Mesenchymal stem cell (in vitro differentiated cells and primary cell): ENCODE results near the gene DENND5A.

Experiments
- DNase-seq: peaks from one replicate; pipeline ENCODE4 v3.0.0-alpha.2; 2013
- H2AFZ ChIP-seq: one replicate; pipeline ENCODE4 v1.6.1; 2013; ENCODE audit warnings: low read depth, mild to moderate bottlenecking, control low read depth, inconsistent platforms, low read length, moderate library complexity
- H2AK5ac ChIP-seq: 2 replicates; pipeline ENCODE4 v1.6.1; 2013; ENCODE audit warnings: low read length, moderate library complexity, mild to moderate bottlenecking, inconsistent platforms; ENCODE audit not compliant: severe bottlenecking
- H2BK120ac ChIP-seq: one replicate; pipeline ENCODE4 v1.6.1; 2013; ENCODE audit warnings: low read depth, mild to moderate bottlenecking, inconsistent platforms, low read length, moderate library complexity
- H2BK12ac ChIP-seq, 2 experiments: one replicate each; pipeline ENCODE4 v1.6.1; 2013; ENCODE audit warnings: inconsistent platforms in 2 of 2, low read length in 2 of 2, mild to moderate bottlenecking in 2 of 2, moderate library complexity in 2 of 2, control low read depth in 1 of 2
- H2BK15ac ChIP-seq: one replicate; pipeline ENCODE4 v1.6.1; 2013; ENCODE audit warnings: mild to moderate bottlenecking, low read depth, inconsistent platforms; ENCODE audit not compliant: poor library complexity, severe bottlenecking
- H2BK5ac ChIP-seq: 2 replicates; pipeline ENCODE4 v1.6.1; 2013; ENCODE audit warnings: low read depth, mild to moderate bottlenecking, low read length, control low read depth, inconsistent platforms; ENCODE audit not compliant: poor library complexity, severe bottlenecking
- H3K14ac ChIP-seq, 2 experiments: one replicate each; pipeline ENCODE4 v1.6.1; 2013; ENCODE audit warnings: inconsistent platforms in 2 of 2, low read length in 2 of 2, control low read depth in 1 of 2, mild to moderate bottlenecking in 1 of 2, moderate library complexity in 1 of 2
- H3K18ac ChIP-seq, 2 experiments: one replicate each; pipeline ENCODE4 v1.6.1; 2013; ENCODE audit warnings: inconsistent platforms in 2 of 2, low read length in 2 of 2, control low read depth in 1 of 2, low read depth in 1 of 2, mild to moderate bottlenecking in 1 of 2
- H3K23ac ChIP-seq, 2 experiments: one replicate each; pipeline ENCODE4 v1.6.1; 2013; ENCODE audit warnings: inconsistent platforms in 2 of 2, low read length in 2 of 2, mild to moderate bottlenecking in 2 of 2, moderate library complexity in 2 of 2, control low read depth in 1 of 2
- H3K27ac ChIP-seq: 2 replicates; pipeline ENCODE4 v1.5.1; 2013; ENCODE audit warnings: mild to moderate bottlenecking, moderate library complexity, low read length, control low read depth, inconsistent platforms; ENCODE audit not compliant: poor library complexity, severe bottlenecking
- H3K27me3 ChIP-seq, 2 experiments: 2 replicates each; pipeline versions ENCODE4 v1.6.1 to v1.7.0; 2013; ENCODE audit warnings: low read length in 2 of 2, mild to moderate bottlenecking in 2 of 2, moderate library complexity in 2 of 2, control low read depth in 1 of 2, inconsistent platforms in 1 of 2; ENCODE audit not compliant: control insufficient read depth in 1 of 2, insufficient read depth in 1 of 2
- H3K36me3 ChIP-seq, 2 experiments: 2 replicates each; pipeline versions ENCODE4 v1.6.1 to v1.7.0; 2013; ENCODE audit warnings: low read length in 2 of 2, control low read depth in 1 of 2, inconsistent platforms in 1 of 2, low read depth in 1 of 2, mild to moderate bottlenecking in 1 of 2; ENCODE audit not compliant: insufficient read depth in 2 of 2, control insufficient read depth in 1 of 2
- H3K4ac ChIP-seq, 2 experiments: one replicate each; pipeline ENCODE4 v1.6.1; 2013; ENCODE audit warnings: inconsistent platforms in 2 of 2, low read length in 2 of 2, mild to moderate bottlenecking in 2 of 2, moderate library complexity in 2 of 2, control low read depth in 1 of 2, low read depth in 1 of 2
- H3K4me1 ChIP-seq: 2 replicates; pipeline ENCODE4 v1.6.1; 2013; ENCODE audit warnings: low read depth, low read length, control low read depth; ENCODE audit not compliant: control insufficient read depth, insufficient read depth
- H3K4me2 ChIP-seq: 2 replicates; pipeline ENCODE4 v1.6.1; 2013; ENCODE audit warnings: low read length, mild to moderate bottlenecking, inconsistent platforms; ENCODE audit not compliant: poor library complexity, severe bottlenecking
- H3K4me3 ChIP-seq, 2 experiments: 2 replicates each; pipeline versions ENCODE4 v1.5.1 to v1.7.0; 2013; ENCODE audit warnings: low read length in 2 of 2, mild to moderate bottlenecking in 2 of 2, control low read depth in 1 of 2, low read depth in 1 of 2; ENCODE audit not compliant: insufficient read depth in 1 of 2
- H3K79me1 ChIP-seq: replicated peaks from 2 replicates; pipeline ENCODE4 v1.6.1; 2013; ENCODE audit warnings: mild to moderate bottlenecking, control low read depth, low read length, inconsistent platforms; ENCODE audit not compliant: poor library complexity, severe bottlenecking
- H3K9ac ChIP-seq: 2 replicates; pipeline ENCODE4 v1.7.0; 2013; ENCODE audit warnings: mild to moderate bottlenecking, low read length, moderate library complexity
- H3K9me3 ChIP-seq: 2 replicates; pipeline ENCODE4 v1.7.0; 2013; ENCODE audit warnings: mild to moderate bottlenecking, low read length; ENCODE audit not compliant: control insufficient read depth
- H4K8ac ChIP-seq: one replicate; pipeline ENCODE4 v1.6.1; 2013; ENCODE audit warnings: inconsistent platforms, mild to moderate bottlenecking, low read length, moderate library complexity
- H4K91ac ChIP-seq: one replicate; pipeline ENCODE4 v1.6.1; 2013; ENCODE audit warnings: mild to moderate bottlenecking, low read length, inconsistent platforms
- WGBS: methylation state at CpG from one replicate; pipeline ENCODE4 v1.1.7; 2013; ENCODE audit warnings: mixed read lengths; 5-methylcytosine and 5-hydroxymethylcytosine counted together

DENND5A gene

GRCh38 chr11:9138612-9139579 is 126.3 kb downstream of the DENND5A start:
- Histone ChIP-seq H3K14ac (no peak overlapping the region), H3K4me2 (no peak overlapping the region), H3K23ac (no peak overlapping the region), H3K27ac (peak overlapping the region; percentile 69), H2BK12ac (no peak overlapping the region), H3K4ac (no peak overlapping the region), H4K91ac (no peak overlapping the region), H4K8ac (no peak overlapping the region), H3K9me3 (no peaks in the 10 kb centered on the region), H3K36me3 (peaks cover 44 to 86% of the 10 kb centered on the region in 2 experiments), H2BK5ac (no peak overlapping the region), H3K27me3 (no peaks in the 10 kb centered on the region), H2BK15ac (no peak overlapping the region), H2AK5ac (no peak overlapping the region), H2AFZ (no peak overlapping the region), H3K4me3 (no peak overlapping the region), H2BK120ac (no peak overlapping the region), H3K18ac (peak overlapping the region in 1 of 2 experiments; percentile 37), H3K79me1 (peaks cover 12% of the 10 kb centered on the region), H3K4me1 (peaks cover 19% of the 10 kb centered on the region), H3K9ac (peak overlapping the region; percentile 52)
- 49% methylated on average over 10 of the region's 18 CpGs for WGBS
- DNase-seq, result peak; percentile 79

GRCh38 chr11:9138133-9138453 is 127.1 kb downstream of the DENND5A start:
- no peak overlapping the region for H3K18ac ChIP-seq
- no peak overlapping the region for H3K4ac ChIP-seq
- no peak overlapping the region for H2BK5ac ChIP-seq
- H2AFZ ChIP-seq, result no peak overlapping the region
- H3K4me2 ChIP-seq, result no peak overlapping the region
- peak overlapping the region; percentile 69 for H3K27ac ChIP-seq
- WGBS, result 87% methylated on average over 3 of the region's 3 CpGs
- H3K27me3 ChIP-seq, result no peaks in the 10 kb centered on the region
- H3K9ac ChIP-seq, result peak overlapping the region; percentile 52
- H2BK15ac ChIP-seq, result no peak overlapping the region
- H3K14ac ChIP-seq, result no peak overlapping the region
- peaks cover 19% of the 10 kb centered on the region for H3K4me1 ChIP-seq
- H4K8ac ChIP-seq, result no peak overlapping the region
- no peaks in the 10 kb centered on the region for H3K9me3 ChIP-seq
- no peak overlapping the region for H3K4me3 ChIP-seq
- H2AK5ac ChIP-seq, result no peak overlapping the region
- H2BK12ac ChIP-seq, result no peak overlapping the region
- H3K79me1 ChIP-seq, result peaks cover 7% of the 10 kb centered on the region
- DNase-seq, result no peak
- peaks cover 39 to 86% of the 10 kb centered on the region in 2 experiments for H3K36me3 ChIP-seq
- no peak overlapping the region for H4K91ac ChIP-seq
- H3K23ac ChIP-seq, result no peak overlapping the region
- H2BK120ac ChIP-seq, result no peak overlapping the region

- H3K4ac ChIP-seq, result no peak overlapping the region
- WGBS, result 24% methylated on average over 10 of the region's 10 CpGs
Observed at GRCh38 chr11:9137293-9138132, 127.6 kb downstream of the DENND5A start.

GRCh38 chr11:9136741-9137140 is 128.4 kb downstream of the DENND5A start:
- peaks cover 4% of the 10 kb centered on the region for H3K79me1 ChIP-seq
- H3K36me3 ChIP-seq, result peaks cover 32 to 80% of the 10 kb centered on the region in 2 experiments
- no peaks in the 10 kb centered on the region for H3K9me3 ChIP-seq
- no peak overlapping the region for H2BK15ac ChIP-seq
- DNase-seq, result no peak
- H3K9ac ChIP-seq, result no peak overlapping the region
- peaks cover 19% of the 10 kb centered on the region for H3K4me1 ChIP-seq
- H2BK120ac ChIP-seq, result no peak overlapping the region
- no peak overlapping the region for H2BK5ac ChIP-seq
- no peak overlapping the region for H4K8ac ChIP-seq
- H2AK5ac ChIP-seq, result no peak overlapping the region
- no peak overlapping the region for H3K23ac ChIP-seq
- no peak overlapping the region for H3K18ac ChIP-seq
- no peak overlapping the region for H3K4me2 ChIP-seq
- H3K27ac ChIP-seq, result no peak overlapping the region
- no peak overlapping the region for H3K4ac ChIP-seq
- no peak overlapping the region for H2BK12ac ChIP-seq
- H3K4me3 ChIP-seq, result no peak overlapping the region
- 100% methylated on average over 2 of the region's 2 CpGs for WGBS
- no peak overlapping the region for H4K91ac ChIP-seq
- no peaks in the 10 kb centered on the region for H3K27me3 ChIP-seq
- H3K14ac ChIP-seq, result no peak overlapping the region
- H2AFZ ChIP-seq, result no peak overlapping the region

More at GRCh38 chr11:9137293-9138132, 127.6 kb downstream of the DENND5A start:
- peak overlapping the region; percentile 27 for H4K8ac ChIP-seq
- H2BK12ac ChIP-seq, result no peak overlapping the region
- H3K9ac ChIP-seq, result peak overlapping the region; percentile 52
- no peak overlapping the region for H4K91ac ChIP-seq
- H2BK5ac ChIP-seq, result no peak overlapping the region
- no peaks in the 10 kb centered on the region for H3K27me3 ChIP-seq
- H3K4me3 ChIP-seq, result no peak overlapping the region
- peaks cover 33 to 83% of the 10 kb centered on the region in 2 experiments for H3K36me3 ChIP-seq
- peak overlapping the region in 1 of 2 experiments; percentile 51 for H3K23ac ChIP-seq
- no peak overlapping the region for H2BK120ac ChIP-seq
- H3K4me1 ChIP-seq, result peaks cover 19% of the 10 kb centered on the region
- H2AK5ac ChIP-seq, result no peak overlapping the region
- H3K18ac ChIP-seq, result peak overlapping the region in 1 of 2 experiments; percentile 67
- H2BK15ac ChIP-seq, result no peak overlapping the region
- peak; percentile 78 for DNase-seq
- no peaks in the 10 kb centered on the region for H3K9me3 ChIP-seq
- peaks cover 7% of the 10 kb centered on the region for H3K79me1 ChIP-seq
- H3K14ac ChIP-seq, result no peak overlapping the region
- no peak overlapping the region for H3K4me2 ChIP-seq
- H2AFZ ChIP-seq, result no peak overlapping the region
- no peak overlapping the region for H3K27ac ChIP-seq
